ENCODE measurements around the gene CDH22.

CDH22 gene

DNA sequence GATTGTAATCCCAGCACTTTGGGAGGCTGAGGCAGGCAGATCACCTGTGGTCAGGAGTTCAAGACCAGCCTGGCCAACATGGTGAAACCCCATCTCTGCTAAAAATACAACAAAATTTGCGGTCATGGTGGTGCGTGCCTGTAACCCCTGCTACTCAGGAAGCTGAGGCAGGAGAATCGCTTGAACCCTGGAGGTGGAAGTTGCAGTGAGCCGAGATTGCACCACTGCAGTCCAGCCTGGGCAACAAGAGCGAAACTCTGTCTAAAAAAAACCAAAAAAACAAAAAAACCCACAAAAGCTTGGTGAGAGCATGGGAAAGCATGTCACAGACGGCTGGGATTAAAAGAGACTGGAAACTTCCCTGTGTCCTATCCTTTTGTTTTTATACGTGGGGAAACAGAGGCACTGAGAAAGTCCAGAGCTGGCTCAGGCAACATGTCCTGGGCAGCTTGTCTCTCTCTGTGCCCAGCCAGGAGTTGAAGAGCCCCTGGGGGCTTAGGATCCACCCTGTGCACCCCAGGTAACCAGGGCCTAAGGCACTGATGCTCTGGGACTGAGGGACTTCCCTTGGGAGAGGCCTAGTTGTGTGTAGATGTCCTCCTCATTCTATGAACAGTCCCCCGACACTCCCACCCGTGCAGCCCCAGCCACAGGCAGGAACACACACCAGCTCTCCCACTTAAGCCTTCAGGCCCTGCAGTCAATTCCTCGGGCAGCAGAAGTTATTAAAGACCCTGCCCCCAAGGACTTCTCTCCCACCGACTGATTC is 174.2 kb downstream of the CDH22 start:
- no peak for DNase-seq (ENCODE audit: low spot score)
- H3K4me3 Mint-ChIP-seq = no peak overlapping the region

DNA sequence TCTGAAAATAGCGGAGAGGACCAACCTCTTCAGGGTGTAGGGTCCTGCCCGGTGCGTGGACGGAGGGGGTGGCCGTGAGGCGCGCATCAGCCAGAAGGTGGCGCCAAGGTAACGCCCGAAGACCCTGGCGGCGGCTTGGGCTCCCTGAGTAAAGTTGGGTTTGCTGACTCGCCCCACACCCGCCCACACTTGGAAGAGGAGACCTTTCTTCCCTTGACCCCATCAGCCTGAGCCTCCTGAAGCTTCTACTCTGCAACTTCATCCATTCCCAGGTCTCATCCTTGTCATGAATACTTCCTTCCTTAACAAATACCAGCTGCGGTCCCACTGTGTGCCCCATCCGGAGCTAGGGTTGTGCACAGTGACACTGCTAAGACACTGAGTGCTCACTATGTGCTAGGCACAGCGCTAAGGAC is 175.6 kb downstream of the CDH22 start:
- H3K27me3 Mint-ChIP-seq (ENCODE audit: low read depth) = peaks cover 17% of the 10 kb centered on the region
- no peaks in the 10 kb centered on the region for H3K9me3 Mint-ChIP-seq
- peak; percentile 52 for DNase-seq (ENCODE audit: low spot score)
- H3K4me1 Mint-ChIP-seq (ENCODE audit: low read depth) = peaks cover 2% of the 10 kb centered on the region
- H3K27ac Mint-ChIP-seq = no peak overlapping the region
- H3K4me3 Mint-ChIP-seq = no peak overlapping the region
- no peaks in the 10 kb centered on the region for H3K36me3 Mint-ChIP-seq (ENCODE audit: low read depth)

More for the DNA sequence above, 174.2 kb downstream of the CDH22 start:
- Mint-ChIP-seq H3K36me3 (ENCODE audit: low read depth) (no peaks in the 10 kb centered on the region), H3K27me3 (ENCODE audit: low read depth) (peaks cover 17% of the 10 kb centered on the region), H3K9me3 (no peaks in the 10 kb centered on the region), H3K27ac (no peak overlapping the region), H3K4me1 (ENCODE audit: low read depth) (peaks cover 2% of the 10 kb centered on the region)

DNA sequence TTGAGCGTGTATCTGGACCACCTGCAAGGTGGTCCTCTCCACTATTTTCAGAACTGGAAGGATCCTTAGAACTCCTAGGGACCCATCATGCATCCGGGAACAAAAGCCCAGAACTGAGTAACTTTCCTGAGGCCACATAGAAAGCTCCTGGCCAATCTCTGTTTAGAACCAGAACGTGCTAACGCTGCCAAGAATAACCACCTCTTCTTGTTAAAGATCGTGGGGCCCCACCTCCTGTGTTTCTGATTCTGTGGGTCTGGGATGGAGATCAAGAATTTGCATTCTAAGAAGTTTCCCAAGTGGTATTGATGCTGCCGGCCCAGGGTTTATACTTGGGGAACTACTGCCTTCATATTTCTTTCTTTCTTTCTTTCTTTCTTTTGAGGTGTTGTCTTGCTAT is 176.9 kb downstream of the CDH22 start:
- H3K4me3 Mint-ChIP-seq = no peak overlapping the region
- no peak for DNase-seq (ENCODE audit: low spot score)
- no peaks in the 10 kb centered on the region for H3K36me3 Mint-ChIP-seq (ENCODE audit: low read depth)
- no peak overlapping the region for H3K27ac Mint-ChIP-seq
- peaks cover 17% of the 10 kb centered on the region for H3K27me3 Mint-ChIP-seq (ENCODE audit: low read depth)
- H3K9me3 Mint-ChIP-seq = no peaks in the 10 kb centered on the region
- H3K4me1 Mint-ChIP-seq (ENCODE audit: low read depth) = peaks cover 2% of the 10 kb centered on the region

DNA sequence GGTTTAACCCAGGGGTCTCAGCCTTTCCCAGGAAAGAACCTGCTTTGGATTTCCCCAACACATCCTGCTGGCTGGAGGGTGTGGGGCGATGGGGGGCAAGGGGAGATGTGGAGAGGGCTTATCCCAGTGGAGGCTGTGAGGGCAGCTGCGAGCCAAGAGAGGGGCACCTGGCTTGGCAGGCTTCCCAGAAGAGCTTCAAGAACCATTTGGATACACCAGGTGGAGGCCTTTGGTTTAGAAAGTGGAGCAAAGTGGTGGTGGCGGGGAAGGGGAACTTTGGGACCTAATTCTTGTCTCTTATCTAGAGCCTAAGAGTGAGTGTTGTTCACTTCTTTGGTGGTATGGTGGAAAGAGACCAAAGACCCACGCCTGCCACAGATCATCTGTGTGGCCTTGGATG is 177.8 kb downstream of the CDH22 start:
- Mint-ChIP-seq H3K4me1 (ENCODE audit: low read depth) (peaks cover 2% of the 10 kb centered on the region), H3K27ac (no peak overlapping the region), H3K27me3 (ENCODE audit: low read depth) (peaks cover 14% of the 10 kb centered on the region), H3K4me3 (no peak overlapping the region), H3K36me3 (ENCODE audit: low read depth) (no peaks in the 10 kb centered on the region), H3K9me3 (no peaks in the 10 kb centered on the region)
- no peak for DNase-seq (ENCODE audit: low spot score)

DNA sequence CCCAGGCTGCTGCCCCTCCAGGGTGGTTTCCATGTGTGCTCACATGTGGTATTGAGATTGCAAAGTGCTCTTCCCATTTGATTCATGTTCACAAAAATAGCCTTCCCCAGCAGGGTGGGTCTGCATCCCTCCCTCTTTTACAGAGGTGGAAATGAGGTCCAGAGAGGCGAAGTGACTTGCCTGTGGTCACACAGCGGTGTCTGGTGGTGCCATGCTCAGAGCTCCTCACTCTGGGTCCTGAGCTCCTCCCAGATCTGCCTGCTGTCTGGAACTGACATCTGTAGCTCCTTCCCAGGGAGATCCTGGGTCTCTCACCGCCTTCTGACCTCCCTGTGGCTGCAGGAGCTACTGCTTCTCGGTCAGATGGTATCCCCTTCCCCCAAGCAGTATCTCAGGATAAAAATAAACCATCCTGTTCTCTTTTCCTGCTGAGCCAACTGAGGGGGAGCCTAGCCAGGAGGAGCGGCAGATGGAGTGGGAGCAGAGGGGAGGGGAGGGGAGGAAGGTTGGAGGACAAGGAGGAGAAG is 178.3 kb downstream of the CDH22 start:
- Mint-ChIP-seq H3K27ac (no peak overlapping the region), H3K9me3 (no peaks in the 10 kb centered on the region), H3K4me1 (ENCODE audit: low read depth) (peaks cover 2% of the 10 kb centered on the region), H3K27me3 (ENCODE audit: low read depth) (peaks cover 15% of the 10 kb centered on the region), H3K36me3 (ENCODE audit: low read depth) (no peaks in the 10 kb centered on the region), H3K4me3 (no peak overlapping the region)
- no peak for DNase-seq (ENCODE audit: low spot score)

DNA sequence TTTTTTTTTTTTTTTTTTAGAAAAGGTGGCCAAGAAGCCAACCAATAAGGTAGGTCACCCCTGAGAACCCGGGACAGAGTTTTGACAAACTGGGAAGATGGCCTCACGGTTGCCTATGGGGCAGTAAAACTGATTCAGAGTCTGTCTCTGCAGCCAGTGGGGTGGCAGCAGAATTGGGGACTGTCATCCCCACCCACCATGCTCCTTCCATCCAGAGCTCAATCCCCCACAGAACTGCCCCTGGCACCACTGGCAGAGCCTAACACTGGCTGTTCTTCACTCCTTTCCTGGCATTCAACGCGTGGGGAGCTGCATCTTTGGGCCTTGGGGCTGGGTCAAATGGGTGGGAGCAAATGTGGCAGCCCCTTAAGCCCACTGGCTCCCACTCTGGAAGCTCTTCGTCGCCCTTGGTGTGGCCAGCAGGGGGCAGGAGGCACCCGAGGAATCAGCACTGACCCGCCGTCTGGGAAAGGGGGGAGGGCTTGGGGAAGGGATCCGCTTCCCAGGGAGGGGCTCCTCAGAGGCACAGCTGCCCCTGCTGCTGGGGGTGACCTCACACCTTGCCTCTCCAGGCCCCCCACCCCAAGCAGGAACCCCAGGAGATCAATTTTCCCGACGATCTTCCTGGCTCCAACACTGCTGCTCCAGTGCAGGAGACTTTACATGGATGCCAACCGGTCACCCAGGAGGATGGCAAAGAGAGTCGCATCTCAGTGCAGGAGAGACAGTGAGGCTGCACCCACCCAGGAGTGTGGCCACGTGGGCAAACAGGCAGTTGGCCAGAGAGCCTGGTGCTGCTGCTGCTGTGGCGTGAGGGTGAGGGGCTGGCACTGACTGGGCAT is 179.8 kb downstream of the CDH22 start:
- Mint-ChIP-seq H3K27me3 (ENCODE audit: low read depth) (peaks cover 15% of the 10 kb centered on the region), H3K9me3 (no peaks in the 10 kb centered on the region), H3K4me1 (ENCODE audit: low read depth) (peaks cover 2% of the 10 kb centered on the region), H3K27ac (no peak overlapping the region), H3K4me3 (no peak overlapping the region), H3K36me3 (ENCODE audit: low read depth) (no peaks in the 10 kb centered on the region)
- no peak for DNase-seq (ENCODE audit: low spot score)

DNA sequence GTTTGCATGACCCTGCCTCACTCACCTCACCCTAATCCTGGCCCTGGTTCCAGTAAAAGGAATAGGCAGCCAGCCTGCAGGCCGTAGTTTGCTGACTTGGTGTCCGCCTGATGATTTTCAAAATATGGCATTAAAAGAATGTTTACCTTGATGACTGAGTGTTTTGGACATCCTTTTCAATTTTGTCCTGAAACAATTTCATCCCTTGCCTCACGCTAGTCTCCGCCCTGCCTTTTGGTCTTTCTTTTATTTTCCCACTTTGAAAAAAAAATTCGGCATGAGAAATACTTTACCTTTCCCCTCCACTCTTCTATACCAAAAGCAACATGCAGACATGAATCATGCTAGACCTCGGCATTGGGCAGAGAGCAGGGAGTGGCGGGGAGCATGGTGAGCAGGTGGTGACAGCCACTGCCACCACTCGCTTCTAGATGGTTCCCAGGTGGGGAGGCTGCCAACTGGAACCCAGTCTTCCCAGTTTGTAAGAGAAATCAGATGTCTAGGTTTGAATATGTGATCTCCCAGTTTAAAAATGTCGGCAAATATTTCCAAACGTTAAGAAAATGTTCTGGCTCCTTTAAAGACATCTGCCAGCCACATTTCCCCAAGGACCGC is 180.8 kb downstream of the CDH22 start:
- no peak overlapping the region for H3K4me3 Mint-ChIP-seq
- DNase-seq (ENCODE audit: low spot score) = no peak
- no peak overlapping the region for H3K27ac Mint-ChIP-seq

DNA sequence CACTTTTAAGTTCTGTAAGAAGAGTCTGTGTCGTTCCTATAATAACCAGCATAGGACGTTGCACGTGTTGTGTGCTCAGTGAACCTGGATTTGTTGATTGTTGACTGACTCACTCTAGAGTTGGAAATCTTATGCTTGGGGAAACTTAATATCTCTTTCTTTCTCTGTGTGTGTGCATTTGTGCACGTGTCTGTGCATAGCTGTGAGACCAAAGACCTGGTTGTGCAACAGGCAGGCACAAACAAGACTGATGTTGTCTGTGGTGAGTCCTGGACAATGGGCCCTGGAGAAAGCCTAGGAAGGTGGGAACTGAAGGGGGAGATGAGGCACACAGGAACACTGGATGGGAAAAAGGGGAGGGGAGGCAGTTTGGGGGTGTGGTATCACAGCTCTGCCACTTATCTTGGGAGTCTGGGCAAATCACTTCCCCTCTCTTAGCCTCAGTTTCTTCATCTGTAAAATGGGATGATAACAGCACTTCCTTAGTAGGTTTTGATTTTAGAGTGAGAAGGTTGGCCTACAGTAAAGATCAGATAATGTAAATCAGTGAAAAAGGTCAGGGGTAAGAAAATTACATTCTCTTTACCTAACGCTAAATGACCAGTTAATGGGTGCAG is 181.8 kb downstream of the CDH22 start:
- Mint-ChIP-seq H3K9me3 (no peaks in the 10 kb centered on the region), H3K27ac (no peak overlapping the region), H3K4me1 (ENCODE audit: low read depth) (peaks cover 1% of the 10 kb centered on the region), H3K27me3 (ENCODE audit: low read depth) (peaks cover 10% of the 10 kb centered on the region), H3K36me3 (ENCODE audit: low read depth) (no peaks in the 10 kb centered on the region), H3K4me3 (no peak overlapping the region)
- no peak for DNase-seq (ENCODE audit: low spot score)

More for the DNA sequence above, 180.8 kb downstream of the CDH22 start:
- H3K27me3 Mint-ChIP-seq (ENCODE audit: low read depth) = peaks cover 15% of the 10 kb centered on the region
- no peaks in the 10 kb centered on the region for H3K36me3 Mint-ChIP-seq (ENCODE audit: low read depth)
- H3K4me1 Mint-ChIP-seq (ENCODE audit: low read depth) = peaks cover under 1% of the 10 kb centered on the region
- H3K9me3 Mint-ChIP-seq = no peaks in the 10 kb centered on the region
